Mucosa of descending colon (tissue), 3 donors: Measurements from ENCODE around the gene GRAMD1A. TPM values are rescaled to one million over a fixed set of nuclear protein-coding genes. Genes with fewer than 3 reads are reported as not detected.

Experiments used
- ATAC-seq: fragments of 200-7000 bp; cut with Tn5 transposase; one replicate; pipeline ENCODE4 v1.9.1; 2020; ENCODE audit warnings: mild to moderate bottlenecking, moderate library complexity
- DNase-seq, 3 donors: peaks; one replicate each; pipeline ENCODE4 v3.0.0-alpha.2; 2020
- H3K36me3 ChIP-seq: fragments of 200-600 bp; one replicate; pipeline ENCODE4 v1.8.0; 2021; ENCODE audit warnings: low read depth, mild to moderate bottlenecking
- H3K4me1 ChIP-seq: fragments of 200-600 bp; one replicate; pipeline ENCODE4 v1.8.0; 2021; ENCODE audit warnings: low read depth, mild to moderate bottlenecking
- H3K4me3 ChIP-seq: fragments of 200-600 bp; one replicate; pipeline ENCODE4 v1.8.0; 2021; ENCODE audit warnings: mild to moderate bottlenecking
- H3K9me3 ChIP-seq: fragments of 200-600 bp; one replicate; pipeline ENCODE4 v1.8.0; 2021; ENCODE audit warnings: mild to moderate bottlenecking
- intact Hi-C, 2 donors: fragments of 100-400 bp; cut with DNase I in 1 of 2; cut with micrococcal nuclease in 1 of 2; formaldehyde crosslinking; loops; one replicate each; pipeline versions ENCODE4 v1.11.0 to v1.11.1; 2022; cut with DNase I, micrococcal nuclease
- total RNA-seq, 3 donors: library from RNA; stranded (reverse); fragmentation: NEBNext Ultra II Directional in 2 of 3; extraction: Animal tissue kit (Norgen Biotek cat#: 25700) in 2 of 3; gene quantifications; one replicate each; pipeline versions ENCODE4 v1.2.1 to v1.2.4, GENCODE V29; 2021 to 2023
- TF ChIP-seq, protein P1 (sequence below): fragments of 200-600 bp; IDR thresholded peaks from one replicate; pipeline ENCODE4 v1.8.0; 2022; ENCODE audit warnings: antibody characterized with exemption, mild to moderate bottlenecking
- donor health status: DM: no; HTN: no; CAD: no; lungs with moderate emphysema.
- donor health status: DM: no; HTN: no; CAD: no.
- donor health status: DM: no; HTN: yes; CAD: no.

The GRAMD1A gene
- total RNA-seq, 3 donors from 2014 or later, result 32.5 to 53.1 (median 33.8) TPM

DNA sequence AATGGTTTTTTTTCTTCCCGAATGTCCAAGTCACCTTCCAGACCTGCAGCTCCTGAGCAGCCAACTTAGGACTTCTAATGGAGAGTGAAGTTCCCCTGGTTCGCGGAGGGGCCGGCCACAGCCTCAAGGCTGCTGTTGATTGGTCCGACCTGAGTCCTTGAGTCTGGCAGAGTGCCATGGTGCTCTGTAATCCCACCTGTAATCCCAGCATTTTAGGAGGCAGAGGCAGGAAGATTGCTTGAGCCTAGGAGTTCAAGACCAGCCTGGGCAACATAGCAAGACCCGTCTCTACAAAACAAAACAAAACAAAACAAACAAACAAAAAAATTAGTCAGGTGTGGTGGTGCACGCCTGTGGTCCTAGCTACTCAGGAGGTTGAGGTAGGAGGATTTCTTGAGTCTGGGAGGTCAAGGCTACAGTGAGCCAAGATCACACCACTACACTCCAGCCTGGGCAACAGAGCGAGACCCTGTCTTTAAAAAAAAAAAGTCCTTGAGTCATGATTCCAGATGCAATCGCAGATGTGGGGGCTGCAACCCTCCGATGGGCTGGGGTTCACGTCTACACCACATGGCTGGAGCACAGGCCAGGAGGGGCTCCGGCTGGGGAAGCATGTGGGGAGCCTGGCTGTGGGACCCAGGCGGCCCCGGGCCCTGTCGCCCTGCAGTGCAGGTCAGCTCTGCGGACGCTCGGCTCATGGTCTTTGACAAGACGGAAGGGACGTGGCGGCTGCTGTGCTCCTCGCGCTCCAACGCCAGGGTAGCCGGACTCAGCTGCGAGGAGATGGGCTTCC, 59.1 kb downstream of the GRAMD1A start:
- ATAC-seq (no peak), DNase-seq (no peak)
- no peak overlapping the region for H3K4me3 ChIP-seq
- no peaks in the 10 kb centered on the region for H3K36me3 ChIP-seq
- TF ChIP-seq, protein P1, sequence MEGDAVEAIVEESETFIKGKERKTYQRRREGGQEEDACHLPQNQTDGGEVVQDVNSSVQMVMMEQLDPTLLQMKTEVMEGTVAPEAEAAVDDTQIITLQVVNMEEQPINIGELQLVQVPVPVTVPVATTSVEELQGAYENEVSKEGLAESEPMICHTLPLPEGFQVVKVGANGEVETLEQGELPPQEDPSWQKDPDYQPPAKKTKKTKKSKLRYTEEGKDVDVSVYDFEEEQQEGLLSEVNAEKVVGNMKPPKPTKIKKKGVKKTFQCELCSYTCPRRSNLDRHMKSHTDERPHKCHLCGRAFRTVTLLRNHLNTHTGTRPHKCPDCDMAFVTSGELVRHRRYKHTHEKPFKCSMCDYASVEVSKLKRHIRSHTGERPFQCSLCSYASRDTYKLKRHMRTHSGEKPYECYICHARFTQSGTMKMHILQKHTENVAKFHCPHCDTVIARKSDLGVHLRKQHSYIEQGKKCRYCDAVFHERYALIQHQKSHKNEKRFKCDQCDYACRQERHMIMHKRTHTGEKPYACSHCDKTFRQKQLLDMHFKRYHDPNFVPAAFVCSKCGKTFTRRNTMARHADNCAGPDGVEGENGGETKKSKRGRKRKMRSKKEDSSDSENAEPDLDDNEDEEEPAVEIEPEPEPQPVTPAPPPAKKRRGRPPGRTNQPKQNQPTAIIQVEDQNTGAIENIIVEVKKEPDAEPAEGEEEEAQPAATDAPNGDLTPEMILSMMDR, result no peak
- H3K4me1 ChIP-seq, result no peaks in the 10 kb centered on the region
- intact Hi-C loops, result no loop called here
- H3K9me3 ChIP-seq, result no peaks in the 10 kb centered on the region

DNA sequence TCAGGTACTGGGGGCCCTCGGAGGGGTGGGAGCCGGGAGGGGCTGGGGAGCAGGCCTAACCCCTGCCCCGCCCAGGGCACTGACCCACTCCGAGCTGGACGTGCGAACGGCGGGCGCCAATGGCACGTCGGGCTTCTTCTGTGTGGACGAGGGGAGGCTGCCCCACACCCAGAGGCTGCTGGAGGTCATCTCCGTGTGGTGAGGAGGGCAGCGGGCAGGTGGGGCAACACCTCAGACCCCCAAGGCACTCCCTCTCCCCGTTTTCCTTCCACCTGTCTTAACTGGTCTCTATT, 59.6 kb downstream of the GRAMD1A start:
- ATAC-seq (no peak), DNase-seq (no peak)
- Histone ChIP-seq H3K9me3 (no peaks in the 10 kb centered on the region), H3K4me3 (no peak overlapping the region), H3K4me1 (no peaks in the 10 kb centered on the region), H3K36me3 (no peaks in the 10 kb centered on the region)
- TF ChIP-seq, protein P1, result no peak
- intact Hi-C loops, result no loop called here

DNA sequence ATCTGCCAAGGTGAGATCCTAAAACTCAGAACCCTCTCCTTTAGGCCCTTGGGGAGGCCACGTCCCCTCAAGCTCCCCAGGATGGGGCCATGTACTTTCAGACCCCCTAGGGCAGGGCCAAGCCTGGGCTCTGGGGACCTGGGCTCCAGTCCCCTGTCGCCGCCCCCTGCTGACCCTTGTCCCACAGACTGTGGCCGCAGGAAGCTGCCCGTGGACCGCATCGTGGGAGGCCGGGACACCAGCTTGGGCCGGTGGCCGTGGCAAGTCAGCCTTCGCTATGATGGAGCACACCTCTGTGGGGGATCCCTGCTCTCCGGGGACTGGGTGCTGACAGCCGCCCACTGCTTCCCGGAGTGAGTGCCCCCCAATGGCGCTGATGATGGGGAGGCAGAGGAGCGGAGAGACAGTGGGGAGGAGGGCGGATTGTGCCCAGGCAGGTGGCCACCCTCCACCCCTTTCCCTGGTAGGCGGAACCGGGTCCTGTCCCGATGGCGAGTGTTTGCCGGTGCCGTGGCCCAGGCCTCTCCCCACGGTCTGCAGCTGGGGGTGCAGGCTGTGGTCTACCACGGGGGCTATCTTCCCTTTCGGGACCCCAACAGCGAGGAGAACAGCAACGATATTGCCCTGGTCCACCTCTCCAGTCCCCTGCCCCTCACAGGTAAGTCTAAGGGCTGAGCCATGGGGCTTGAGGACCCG, 60.2 kb downstream of the GRAMD1A start:
- no peak for ATAC-seq
- Histone ChIP-seq H3K36me3 (no peaks in the 10 kb centered on the region), H3K4me1 (no peaks in the 10 kb centered on the region), H3K9me3 (no peaks in the 10 kb centered on the region), H3K4me3 (no peak overlapping the region)
- TF ChIP-seq, protein P1, result no peak
- DNase-seq, result no peak
- intact Hi-C loops, result no loop called here

DNA sequence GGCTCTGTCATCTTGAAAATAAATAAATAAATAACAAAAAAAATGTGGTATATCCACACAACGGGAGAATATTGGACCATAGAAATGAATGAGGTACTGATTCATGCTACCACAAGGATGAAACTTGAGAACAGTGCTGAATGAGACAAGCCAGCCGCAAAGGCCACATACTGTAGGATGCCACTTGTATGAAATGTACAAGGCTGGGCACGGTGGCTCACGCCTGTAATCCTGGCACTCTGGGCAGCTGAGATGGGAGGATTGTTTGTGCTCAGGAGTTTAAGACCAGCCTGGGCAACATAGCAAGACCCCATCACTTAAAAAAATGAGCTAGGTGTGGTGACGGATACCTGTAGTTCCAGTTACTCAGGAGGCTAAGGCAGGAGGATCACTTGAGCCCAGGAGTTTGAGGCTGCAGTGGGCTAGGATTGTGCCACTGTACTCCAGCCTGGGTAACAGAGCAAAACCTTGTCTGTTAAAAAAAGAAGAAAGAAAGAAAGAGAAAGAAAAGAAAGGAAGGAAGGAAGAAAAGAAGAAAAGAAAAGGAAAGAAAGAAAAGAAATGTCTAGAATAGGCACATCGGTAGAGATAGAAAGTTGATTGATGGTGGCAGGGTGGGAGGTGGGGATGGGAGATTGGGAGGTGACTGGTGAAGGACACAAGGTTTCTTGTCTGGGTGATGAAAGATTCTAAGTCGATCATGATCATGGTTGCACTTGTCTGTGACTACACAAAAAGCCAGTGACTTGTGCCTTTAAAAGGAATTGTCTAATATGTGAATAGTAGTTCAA, 61.7 kb downstream of the GRAMD1A start:
- Histone ChIP-seq H3K4me1 (no peaks in the 10 kb centered on the region), H3K9me3 (no peaks in the 10 kb centered on the region), H3K4me3 (no peak overlapping the region), H3K36me3 (no peaks in the 10 kb centered on the region)
- intact Hi-C loops, result no loop called here
- TF ChIP-seq, protein P1, result no peak
- no peak for DNase-seq
- no peak for ATAC-seq

DNA sequence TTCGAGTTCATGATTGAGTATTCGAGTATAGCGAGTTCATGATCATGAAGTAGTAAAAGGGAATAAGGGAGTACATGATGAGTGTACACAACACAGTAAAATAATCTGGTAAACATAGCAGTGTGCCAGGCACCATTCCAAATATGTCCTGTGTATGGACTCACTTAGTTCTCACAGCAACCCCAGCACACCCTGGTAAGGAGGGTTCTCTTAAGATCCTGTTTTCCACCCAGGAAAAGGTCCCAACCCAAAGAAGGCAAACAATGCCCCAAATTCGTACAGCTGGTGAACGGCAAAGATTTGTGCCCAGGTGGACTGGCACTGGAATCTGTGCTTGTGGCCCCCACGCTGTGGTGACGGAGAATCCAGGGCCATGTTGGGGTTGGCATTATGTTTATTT, 62.8 kb downstream of the GRAMD1A start:
- TF ChIP-seq, protein P1, result no peak
- ATAC-seq (no peak), DNase-seq (no peak)
- no peaks in the 10 kb centered on the region for H3K9me3 ChIP-seq
- intact Hi-C loops, result no loop called here
- H3K4me1 ChIP-seq, result no peaks in the 10 kb centered on the region
- H3K36me3 ChIP-seq, result no peaks in the 10 kb centered on the region
- no peak overlapping the region for H3K4me3 ChIP-seq
